ENCODE measurements around the gene ELP5.

The ELP5 gene

GRCh38 chr17:7249214-7249613 is 2.8 kb upstream of the ELP5 start:
- ATAC-seq: no peak
- TF ChIP-seq ESRRG (CRISPR knock-in tag; IDR thresholded peaks at IDR 0.05) (no peak), ZFP3 (CRISPR knock-in tag; IDR thresholded peaks at IDR 0.05) (no peak), GLIS3 (CRISPR knock-in tag; IDR thresholded peaks at IDR 0.05) (no peak), RARB (CRISPR knock-in tag; IDR thresholded peaks at IDR 0.05) (no peak), POU6F1 (CRISPR knock-in tag; IDR thresholded peaks at IDR 0.05; ENCODE audit: borderline replicate concordance, low read depth) (no peak), PPARA (CRISPR knock-in tag; IDR thresholded peaks at IDR 0.05; ENCODE audit: borderline replicate concordance) (no peak), ISL1 (CRISPR knock-in tag; IDR thresholded peaks at IDR 0.05) (no peak), OSR1 (CRISPR knock-in tag; IDR thresholded peaks at IDR 0.05) (no peak), ZFP30 (CRISPR knock-in tag; IDR thresholded peaks at IDR 0.05) (no peak), SNAI2 (CRISPR knock-in tag; IDR thresholded peaks at IDR 0.05) (no peak), TCF4 (CRISPR knock-in tag; IDR thresholded peaks at IDR 0.05; ENCODE audit: borderline replicate concordance) (no peak), ZNF8 (CRISPR knock-in tag; IDR thresholded peaks at IDR 0.05) (no peak), ZNF70 (CRISPR knock-in tag; IDR thresholded peaks at IDR 0.05) (no peak), TSHZ2 (CRISPR knock-in tag; IDR thresholded peaks at IDR 0.05) (no peak), CSDC2 (CRISPR knock-in tag; IDR thresholded peaks at IDR 0.05) (no peak), TOX (CRISPR knock-in tag; IDR thresholded peaks at IDR 0.05; ENCODE audit: borderline replicate concordance) (no peak), PATZ1 (CRISPR knock-in tag; IDR thresholded peaks at IDR 0.05; ENCODE audit: borderline replicate concordance) (no peak), CREB5 (CRISPR knock-in tag; IDR thresholded peaks at IDR 0.05; ENCODE audit: low read depth) (no peak)

- TF ChIP-seq ZNF70 (CRISPR knock-in tag; IDR thresholded peaks at IDR 0.05): no peak
- TF ChIP-seq SNAI2 (CRISPR knock-in tag; IDR thresholded peaks at IDR 0.05): no peak
- no peak for TF ChIP-seq RARB (CRISPR knock-in tag; IDR thresholded peaks at IDR 0.05)
- TF ChIP-seq CREB5 (CRISPR knock-in tag; IDR thresholded peaks at IDR 0.05; ENCODE audit: low read depth): no peak
- no peak for TF ChIP-seq CSRNP3 (CRISPR knock-in tag; IDR thresholded peaks at IDR 0.05)
- no peak for TF ChIP-seq TSHZ2 (CRISPR knock-in tag; IDR thresholded peaks at IDR 0.05)
- ATAC-seq: no peak
Observed at GRCh38 chr17:7249830-7250229, 2.2 kb upstream of the ELP5 start.

Measured in SK-N-SH treated with all-trans-retinoic acid at 6 μM for 48 hours (cell line).